A549 treated with ZK216348 at 1 μM for 4 hours (cell line): ENCODE data around the gene TRIM77. TPM values are rescaled to one million over a fixed set of nuclear protein-coding genes. Genes with fewer than 3 reads are reported as not detected.

Source experiments
- total RNA-seq: library from RNA; stranded (reverse); fragments of 200-300 nt; extraction: Qiagen RNA extraction; gene quantifications from 5 replicates; pipeline ENCODE4 v1.2.3, GENCODE V29; 2022; ENCODE audit warnings: low read depth

The TRIM77 gene, protein sequence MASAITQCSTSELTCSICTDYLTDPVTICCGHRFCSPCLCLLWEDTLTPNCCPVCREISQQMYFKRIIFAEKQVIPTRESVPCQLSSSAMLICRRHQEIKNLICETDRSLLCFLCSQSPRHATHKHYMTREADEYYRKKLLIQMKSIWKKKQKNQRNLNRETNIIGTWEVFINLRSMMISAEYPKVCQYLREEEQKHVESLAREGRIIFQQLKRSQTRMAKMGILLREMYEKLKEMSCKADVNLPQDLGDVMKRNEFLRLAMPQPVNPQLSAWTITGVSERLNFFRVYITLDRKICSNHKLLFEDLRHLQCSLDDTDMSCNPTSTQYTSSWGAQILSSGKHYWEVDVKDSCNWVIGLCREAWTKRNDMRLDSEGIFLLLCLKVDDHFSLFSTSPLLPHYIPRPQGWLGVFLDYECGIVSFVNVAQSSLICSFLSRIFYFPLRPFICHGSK
- not detected in 5 replicates for total RNA-seq

DNA sequence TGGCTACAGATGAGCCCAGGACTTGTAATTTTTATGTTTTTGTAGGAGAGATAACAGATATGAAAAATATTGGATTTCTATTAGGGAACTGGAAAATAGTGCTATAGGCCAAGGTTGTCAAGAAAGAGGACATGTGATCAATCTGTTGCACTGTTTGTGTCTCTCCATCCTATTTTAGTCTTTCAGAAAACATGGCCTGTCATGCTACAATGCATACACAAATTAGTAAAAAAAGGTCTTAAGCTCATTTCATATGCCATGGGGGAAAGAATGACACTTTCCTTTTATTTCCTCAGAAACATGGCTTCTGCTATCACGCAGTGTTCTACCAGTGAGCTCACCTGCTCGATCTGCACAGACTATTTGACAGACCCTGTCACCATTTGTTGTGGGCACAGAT, at the start of gene TRIM77:
Gene TRIM77 (plus strand): TSS at position 301 of the 400 bp plus-strand sequence. CDS start 0 bp downstream, at position 301.

Other genes with a start within 250 kb of the TRIM77 start
- gene NOX4, start 218.9 kb upstream of the TRIM77 start, total RNA-seq = not detected in 5 replicates
- gene TRIM49, start 98.3 kb downstream of the TRIM77 start, total RNA-seq = not detected in 5 replicates
- gene TRIM64B, start 168.2 kb downstream of the TRIM77 start, total RNA-seq = not detected in 5 replicates
- gene TRIM49D1, start 211.9 kb downstream of the TRIM77 start, total RNA-seq = 0.09 TPM in 1 of 5 replicates, not detected in the others
- not detected in 5 replicates for gene TRIM49D2, start 213.8 kb downstream of the TRIM77 start, total RNA-seq